IPS-18a (cell line): ENCODE measurements around the gene PTPRE.

Experiments used
- H3K27ac ChIP-seq: one replicate; pipeline ENCODE4 v1.5.1; 2013; ENCODE audit warnings: low read length
- H3K27me3 ChIP-seq: one replicate; pipeline ENCODE4 v1.6.1; 2013; ENCODE audit warnings: mild to moderate bottlenecking, low read length; ENCODE audit not compliant: control insufficient read depth, insufficient read depth
- H3K36me3 ChIP-seq: one replicate; pipeline ENCODE4 v1.6.1; 2013; ENCODE audit warnings: low read depth, low read length; ENCODE audit not compliant: control insufficient read depth
- H3K4me1 ChIP-seq: one replicate; pipeline ENCODE4 v1.6.1; 2013; ENCODE audit warnings: low read depth, low read length; ENCODE audit not compliant: control insufficient read depth
- H3K4me3 ChIP-seq: one replicate; pipeline ENCODE4 v1.5.1; 2013; ENCODE audit warnings: low read length
- H3K9ac ChIP-seq: one replicate; pipeline ENCODE4 v1.6.1; 2013; ENCODE audit warnings: mild to moderate bottlenecking, low read length, moderate library complexity
- H3K9me3 ChIP-seq: one replicate; pipeline ENCODE4 v1.6.1; 2013; ENCODE audit warnings: low read depth, low read length; ENCODE audit not compliant: control insufficient read depth

PTPRE gene

DNA sequence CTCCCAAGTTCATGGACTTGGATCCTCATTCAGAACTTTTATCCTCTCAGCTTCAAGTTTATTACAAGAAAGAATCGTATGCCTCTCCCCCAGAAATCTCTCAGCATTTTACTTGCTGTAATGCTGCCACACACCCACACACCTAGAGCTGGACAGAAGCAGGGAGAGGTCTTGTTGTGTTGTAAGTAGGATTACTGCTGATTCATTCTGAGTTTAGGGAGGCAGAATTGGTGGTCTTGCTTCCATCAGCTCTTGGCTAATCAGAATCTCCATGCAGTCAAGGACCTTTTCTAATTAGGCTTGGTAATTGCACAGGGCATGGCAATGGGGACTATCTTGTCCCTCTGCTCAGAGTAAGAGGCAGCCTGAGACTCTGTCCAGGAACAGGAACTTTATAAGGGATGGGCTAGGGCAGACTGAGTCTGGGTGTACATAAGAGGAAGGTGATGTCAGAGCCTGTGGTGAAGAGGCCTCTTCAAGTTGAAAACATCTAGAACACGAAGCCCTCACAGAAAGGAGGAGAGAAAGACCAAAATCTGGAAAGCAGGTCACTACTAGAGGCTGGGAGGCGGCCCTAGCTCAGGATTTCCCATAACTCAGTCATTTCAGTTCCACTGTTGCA is 7.0 kb upstream of the PTPRE start:
- Histone ChIP-seq H3K4me1 (no peaks in the 10 kb centered on the region), H3K4me3 (no peak overlapping the region), H3K36me3 (no peaks in the 10 kb centered on the region), H3K27ac (no peak overlapping the region), H3K27me3 (no peaks in the 10 kb centered on the region), H3K9me3 (no peaks in the 10 kb centered on the region), H3K9ac (no peak overlapping the region)

GRCh38 chr10:127903789-127904188 is 3.1 kb upstream of the PTPRE start:
- Histone ChIP-seq H3K9ac (no peak overlapping the region), H3K36me3 (no peaks in the 10 kb centered on the region), H3K9me3 (no peaks in the 10 kb centered on the region), H3K27me3 (peaks cover 14% of the 10 kb centered on the region), H3K27ac (no peak overlapping the region), H3K4me3 (no peak overlapping the region), H3K4me1 (no peaks in the 10 kb centered on the region)

DNA sequence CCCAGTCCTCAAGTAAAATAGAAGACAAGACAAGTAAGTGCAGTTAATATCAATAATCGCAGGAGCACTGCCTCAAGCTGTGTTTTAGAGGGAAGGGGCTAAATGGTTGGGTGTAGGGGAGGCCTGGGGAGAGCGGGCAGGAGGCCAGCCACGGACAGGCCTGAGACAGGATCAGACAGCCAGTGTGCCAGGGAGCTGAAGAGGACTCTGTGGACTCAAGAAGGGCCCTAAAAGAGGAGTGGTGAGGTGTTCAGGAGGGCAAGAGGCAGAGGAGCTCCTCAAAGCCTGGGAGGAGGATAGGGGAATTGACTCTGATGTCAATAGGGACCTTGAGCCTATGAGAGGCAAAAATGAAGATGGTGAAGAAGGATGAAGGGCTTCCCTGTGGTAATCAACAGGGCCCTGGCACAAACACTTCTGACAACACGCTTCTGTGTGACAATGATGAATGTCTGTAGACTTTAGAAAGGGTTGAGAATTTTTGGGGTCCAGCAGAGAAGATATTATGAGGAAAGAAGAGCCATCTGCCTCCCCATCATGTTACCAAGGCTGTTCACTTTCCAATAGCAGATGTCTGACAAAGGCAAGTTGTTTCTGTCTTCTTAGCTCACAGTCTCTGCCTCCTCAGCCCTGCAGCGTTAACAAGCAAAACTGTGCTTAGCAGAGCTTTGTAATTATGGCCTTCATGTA is 2.4 kb upstream of the PTPRE start:
- Histone ChIP-seq H3K4me3 (no peak overlapping the region), H3K9ac (no peak overlapping the region), H3K9me3 (no peaks in the 10 kb centered on the region), H3K4me1 (no peaks in the 10 kb centered on the region), H3K27me3 (peaks cover 16% of the 10 kb centered on the region), H3K27ac (no peak overlapping the region), H3K36me3 (no peaks in the 10 kb centered on the region)

DNA sequence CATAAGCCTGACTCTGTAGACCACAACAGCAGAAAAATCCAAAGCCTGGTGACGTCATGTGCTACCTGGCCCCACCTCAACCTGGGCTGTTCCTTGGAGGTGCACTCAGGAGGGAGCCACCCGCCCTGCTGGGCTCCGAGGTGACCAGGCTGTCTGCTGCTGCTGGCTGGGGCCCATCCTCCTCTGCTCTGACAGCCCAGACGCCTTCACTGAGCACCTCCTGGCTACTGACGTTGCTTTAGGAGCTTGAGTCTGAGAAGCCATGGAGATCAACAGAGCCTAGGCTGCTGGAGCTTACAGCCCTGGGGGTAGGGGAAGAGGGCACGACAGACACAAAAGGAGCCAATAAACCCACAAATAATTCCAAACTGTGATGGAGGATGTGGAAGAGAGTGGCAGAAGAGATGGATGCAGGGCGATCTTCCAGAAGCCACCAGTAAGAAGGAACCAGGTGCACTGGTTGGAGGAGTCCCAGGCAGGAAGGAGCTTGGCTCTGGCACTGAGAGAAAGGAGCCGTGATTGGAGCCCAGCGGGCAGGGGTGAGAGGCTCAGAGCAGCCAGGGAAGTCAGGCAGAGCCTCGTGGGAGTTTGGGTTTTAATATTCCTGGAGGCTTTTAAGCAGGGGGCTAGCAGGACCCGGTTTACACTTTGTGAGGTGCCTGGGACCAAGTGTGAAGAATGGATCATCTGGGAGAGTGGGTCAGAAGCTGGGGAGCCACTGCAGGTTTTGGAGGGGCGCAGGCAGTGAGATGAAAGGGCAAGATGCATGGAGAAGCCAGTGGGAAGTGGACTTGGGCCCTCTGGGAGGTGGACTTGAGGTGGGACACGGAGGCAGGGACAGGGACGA is 1.7 kb upstream of the PTPRE start:
- H3K4me3 ChIP-seq, result no peak overlapping the region
- H3K4me1 ChIP-seq, result no peaks in the 10 kb centered on the region
- no peaks in the 10 kb centered on the region for H3K36me3 ChIP-seq
- no peak overlapping the region for H3K27ac ChIP-seq
- H3K27me3 ChIP-seq, result peaks cover 16% of the 10 kb centered on the region
- no peaks in the 10 kb centered on the region for H3K9me3 ChIP-seq
- H3K9ac ChIP-seq, result no peak overlapping the region

DNA sequence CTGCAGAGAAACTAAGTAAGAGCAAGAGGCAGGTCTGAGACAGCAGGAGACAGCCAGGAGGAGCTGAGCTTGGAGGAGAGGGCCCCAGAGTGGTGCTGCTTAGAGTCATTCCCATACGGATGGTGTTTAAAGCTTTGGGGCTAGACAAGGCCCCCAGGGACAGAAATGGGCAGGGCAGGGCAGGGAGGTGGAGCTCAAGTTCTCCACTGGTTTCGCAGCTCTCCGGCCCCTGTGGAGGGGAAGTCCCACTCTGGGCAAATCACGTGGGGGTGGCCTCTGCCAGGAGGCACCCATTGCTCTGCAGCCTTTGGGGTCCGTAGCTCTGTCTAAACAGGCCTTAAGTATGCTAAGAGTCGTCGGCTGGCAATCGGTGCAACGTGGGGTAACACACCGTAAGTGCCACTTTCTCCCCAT is 1.0 kb upstream of the PTPRE start:
- Histone ChIP-seq H3K9me3 (no peaks in the 10 kb centered on the region), H3K4me3 (no peak overlapping the region), H3K36me3 (no peaks in the 10 kb centered on the region), H3K27me3 (peaks cover 16% of the 10 kb centered on the region), H3K4me1 (no peaks in the 10 kb centered on the region), H3K27ac (no peak overlapping the region), H3K9ac (no peak overlapping the region)

DNA sequence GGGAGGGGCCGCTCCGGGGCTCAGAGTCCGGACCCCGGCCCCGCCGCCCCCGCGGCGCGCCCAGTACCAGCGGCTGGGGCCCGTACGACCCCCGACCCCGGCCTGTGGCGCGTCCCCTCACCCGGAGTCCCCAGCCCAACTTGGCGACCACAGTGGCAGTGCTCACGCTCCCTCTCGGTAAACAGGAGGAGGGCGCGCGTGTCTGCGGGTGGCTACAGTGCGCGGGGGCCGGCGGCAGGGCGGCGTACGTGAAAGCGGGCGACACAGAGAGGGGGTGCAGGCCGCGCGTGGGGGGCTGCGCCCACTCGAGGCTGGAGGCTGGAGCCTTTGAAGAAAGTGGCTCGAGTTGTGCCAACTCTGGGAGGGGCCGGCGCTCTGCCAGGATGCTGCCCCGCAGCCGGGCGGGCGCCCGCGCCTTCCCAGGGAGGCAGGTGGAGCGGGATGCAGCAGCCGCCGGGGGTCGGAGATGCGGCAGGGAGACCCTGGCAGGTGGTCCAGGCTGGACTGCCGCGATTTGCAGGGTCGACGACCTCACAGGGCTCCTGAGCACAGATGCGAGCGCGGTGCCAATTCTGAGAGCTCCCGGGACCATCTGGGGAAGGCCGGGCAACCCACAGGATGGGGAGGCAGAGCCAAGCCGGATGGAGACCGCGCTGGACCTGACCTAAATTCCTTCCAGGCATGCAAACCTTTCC is 655 bp downstream of the PTPRE start:
- H3K27me3 ChIP-seq, result peaks cover 16% of the 10 kb centered on the region
- peak overlapping the region; percentile 54 for H3K4me3 ChIP-seq
- H3K9me3 ChIP-seq, result no peaks in the 10 kb centered on the region
- H3K36me3 ChIP-seq, result no peaks in the 10 kb centered on the region
- no peaks in the 10 kb centered on the region for H3K4me1 ChIP-seq
- no peak overlapping the region for H3K27ac ChIP-seq
- H3K9ac ChIP-seq, result no peak overlapping the region

DNA sequence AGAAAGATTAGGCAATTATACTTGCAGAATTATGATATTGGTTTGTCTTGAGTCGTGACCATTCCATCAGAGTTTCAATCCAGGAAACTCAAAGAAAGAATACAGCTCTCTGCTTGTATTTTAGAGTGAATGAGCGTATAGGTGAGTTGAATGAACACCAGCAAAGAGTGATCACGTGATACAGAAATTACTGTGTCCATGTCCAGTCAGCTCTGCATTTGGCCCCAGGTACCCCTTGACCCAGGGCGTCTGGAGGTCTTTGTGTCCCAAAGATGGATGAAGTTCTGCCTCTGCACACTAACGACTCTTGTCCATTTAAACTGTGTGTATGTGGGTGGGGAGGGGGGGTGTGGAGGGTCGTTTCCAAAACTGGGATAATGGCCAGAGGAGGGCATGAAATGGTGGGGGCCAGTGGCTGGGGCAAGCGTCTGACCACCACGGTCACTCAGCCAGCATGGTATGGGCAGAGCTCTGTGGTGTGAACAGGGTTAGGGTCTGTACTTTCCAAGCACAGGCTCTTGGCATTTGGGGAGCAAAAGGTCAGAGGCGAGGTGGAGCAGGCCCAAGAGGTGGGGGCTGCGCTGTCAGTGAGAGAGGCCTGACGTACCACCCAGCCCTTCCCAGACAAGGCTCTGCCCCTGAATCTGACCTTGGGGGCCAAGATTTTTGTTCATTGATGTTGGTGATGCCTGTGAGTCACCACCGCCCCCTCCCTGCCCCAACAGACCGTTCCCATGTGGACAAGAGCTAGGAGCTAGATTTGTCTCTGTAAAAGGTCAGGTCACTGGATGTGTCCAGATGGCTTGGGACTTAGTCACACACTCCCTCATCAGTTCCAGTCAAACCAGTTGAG is 1.4 kb downstream of the PTPRE start:
- H3K4me3 ChIP-seq, result no peak overlapping the region
- H3K27me3 ChIP-seq, result peaks cover 16% of the 10 kb centered on the region
- H3K9ac ChIP-seq, result no peak overlapping the region
- H3K27ac ChIP-seq, result no peak overlapping the region
- no peaks in the 10 kb centered on the region for H3K9me3 ChIP-seq
- H3K36me3 ChIP-seq, result no peaks in the 10 kb centered on the region
- H3K4me1 ChIP-seq, result no peaks in the 10 kb centered on the region

DNA sequence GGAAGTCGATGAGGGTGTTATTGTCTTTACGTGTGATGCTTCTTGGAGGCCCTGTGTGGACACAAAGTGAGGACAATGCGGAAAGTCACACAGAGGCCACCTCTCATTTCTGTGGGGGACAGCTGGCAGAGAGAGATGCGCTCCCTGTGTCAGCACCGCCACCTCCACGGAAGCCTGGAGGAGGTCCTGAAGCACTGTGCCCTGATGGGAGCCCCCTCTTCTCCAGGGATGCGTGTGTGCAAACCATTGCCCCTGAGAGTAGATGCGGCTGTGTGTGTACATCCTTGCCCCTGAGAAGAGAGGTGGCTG is 2.0 kb downstream of the PTPRE start:
- no peak overlapping the region for H3K9ac ChIP-seq
- H3K36me3 ChIP-seq, result no peaks in the 10 kb centered on the region
- H3K4me1 ChIP-seq, result no peaks in the 10 kb centered on the region
- H3K27ac ChIP-seq, result no peak overlapping the region
- H3K27me3 ChIP-seq, result peaks cover 16% of the 10 kb centered on the region
- H3K4me3 ChIP-seq, result no peak overlapping the region
- no peaks in the 10 kb centered on the region for H3K9me3 ChIP-seq

- Histone ChIP-seq H3K27me3 (peaks cover 16% of the 10 kb centered on the region), H3K9me3 (no peaks in the 10 kb centered on the region), H3K4me3 (no peak overlapping the region), H3K4me1 (no peaks in the 10 kb centered on the region), H3K27ac (no peak overlapping the region), H3K36me3 (no peaks in the 10 kb centered on the region), H3K9ac (no peak overlapping the region)
Measured at GRCh38 chr10:127909716-127910463, 3.0 kb downstream of the PTPRE start.

- H3K27me3 ChIP-seq, result peaks cover 16% of the 10 kb centered on the region
- no peak overlapping the region for H3K9ac ChIP-seq
- H3K4me3 ChIP-seq, result no peak overlapping the region
- H3K27ac ChIP-seq, result no peak overlapping the region
- no peaks in the 10 kb centered on the region for H3K4me1 ChIP-seq
- no peaks in the 10 kb centered on the region for H3K9me3 ChIP-seq
- no peaks in the 10 kb centered on the region for H3K36me3 ChIP-seq
Measured at GRCh38 chr10:127910464-127910770, 3.5 kb downstream of the PTPRE start.
